ENCODE results near the gene STK17A. TPM values are rescaled to one million over a fixed set of nuclear protein-coding genes. Genes with fewer than 3 reads are reported as not detected.
A peak's percentile ranks its signal among the peaks of the same experiment; 100 is the strongest.

The STK17A gene
- total RNA-seq, 2 donors from 2014 or later: 16.0 to 30.6 TPM

- no peak for TF ChIP-seq CTCF (IDR thresholded peaks at IDR 0.05)
- no peak for DNase-seq
- Histone ChIP-seq H3K9me3 (no peaks in the 10 kb centered on the region), H3K36me3 (no peaks in the 10 kb centered on the region), H3K27ac (no peak overlapping the region), H3K27me3 (no peaks in the 10 kb centered on the region), H3K9ac (ENCODE audit: low read depth in 2 of 2, low read length in 2 of 2) (no peak overlapping the region), H3K4me3 (no peak overlapping the region), H3K4me1 (no peaks in the 10 kb centered on the region)
- intact Hi-C loops (cut with DNase I): no loop called here
Observed at GRCh38 chr7:43629857-43630256, 46.9 kb downstream of the STK17A start.

- Histone ChIP-seq H3K36me3 (no peaks in the 10 kb centered on the region), H3K27me3 (no peaks in the 10 kb centered on the region), H3K4me1 (no peaks in the 10 kb centered on the region), H3K4me3 (no peak overlapping the region), H3K9me3 (no peaks in the 10 kb centered on the region), H3K27ac (no peak overlapping the region), H3K9ac (ENCODE audit: low read depth in 2 of 2, low read length in 2 of 2) (no peak overlapping the region)
- intact Hi-C loops (cut with DNase I): no loop called here
- no peak for TF ChIP-seq CTCF (IDR thresholded peaks at IDR 0.05)
- no peak for DNase-seq
Observed at GRCh38 chr7:43630482-43630881, 47.6 kb downstream of the STK17A start.

- no peak for TF ChIP-seq CTCF (IDR thresholded peaks at IDR 0.05)
- Histone ChIP-seq H3K27me3 (no peaks in the 10 kb centered on the region), H3K27ac (no peak overlapping the region), H3K36me3 (peaks cover 3% of the 10 kb centered on the region), H3K4me3 (no peak overlapping the region), H3K4me1 (no peaks in the 10 kb centered on the region), H3K9me3 (no peaks in the 10 kb centered on the region), H3K9ac (ENCODE audit: low read depth in 2 of 2, low read length in 2 of 2) (no peak overlapping the region)
- intact Hi-C loops (cut with DNase I): no loop called here
- DNase-seq: no peak
Observed at GRCh38 chr7:43631559-43631958, 48.7 kb downstream of the STK17A start.

- intact Hi-C loops (cut with DNase I): no loop called here
- H3K27me3 ChIP-seq: no peaks in the 10 kb centered on the region
- no peak for TF ChIP-seq CTCF (IDR thresholded peaks at IDR 0.05)
- no peak for DNase-seq
- no peak overlapping the region for H3K9ac ChIP-seq (ENCODE audit: low read depth in 2 of 2, low read length in 2 of 2)
- H3K27ac ChIP-seq: no peak overlapping the region
- no peak overlapping the region for H3K4me3 ChIP-seq
- no peaks in the 10 kb centered on the region for H3K9me3 ChIP-seq
- H3K4me1 ChIP-seq: no peaks in the 10 kb centered on the region
- H3K36me3 ChIP-seq: peaks cover 8% of the 10 kb centered on the region
Observed at GRCh38 chr7:43632746-43633145, 49.8 kb downstream of the STK17A start.

- no peak for DNase-seq
- Histone ChIP-seq H3K27me3 (no peaks in the 10 kb centered on the region), H3K4me3 (no peak overlapping the region), H3K36me3 (peaks cover 8% of the 10 kb centered on the region), H3K4me1 (no peaks in the 10 kb centered on the region), H3K27ac (no peak overlapping the region), H3K9me3 (no peaks in the 10 kb centered on the region), H3K9ac (ENCODE audit: low read depth in 2 of 2, low read length in 2 of 2) (no peak overlapping the region)
- intact Hi-C loops (cut with DNase I): no loop called here
- TF ChIP-seq CTCF (IDR thresholded peaks at IDR 0.05): no peak
Observed at GRCh38 chr7:43634384-43634783, 51.5 kb downstream of the STK17A start.

- Histone ChIP-seq H3K36me3 (peaks cover 8% of the 10 kb centered on the region), H3K27me3 (no peaks in the 10 kb centered on the region), H3K9ac (ENCODE audit: low read depth in 2 of 2, low read length in 2 of 2) (no peak overlapping the region), H3K4me3 (no peak overlapping the region), H3K9me3 (no peaks in the 10 kb centered on the region), H3K4me1 (no peaks in the 10 kb centered on the region), H3K27ac (peak overlapping the region; percentile 6)
- no peak for TF ChIP-seq CTCF (IDR thresholded peaks at IDR 0.05)
- no peak for DNase-seq
- intact Hi-C loops (cut with DNase I): no loop called here
Observed at GRCh38 chr7:43636093-43636492, 53.2 kb downstream of the STK17A start.

All from colonic mucosa (tissue), 4 donors.